Endothelial cell of umbilical vein (primary cell): ENCODE measurements around the gene RASSF10. TPM values are rescaled to one million over a fixed set of nuclear protein-coding genes. Genes with fewer than 3 reads are reported as not detected.

Experiments
- BruUV-seq: library from RNA; stranded (reverse); fragments of 400-500 nt; replicated peaks from 2 replicates; lab custom pipeline; 2021; lab: Mats Ljungman, UMichigan
- CTCF ChIA-PET: fragments of 300-600, 350-600 bp; sonication (Branson Sonifier 250); formaldehyde crosslinking; loops from one replicate; lab custom pipeline; 2021; ENCODE audit warnings: antibody characterized with exemption, inconsistent platforms; lab: Charles Lee
- POLR2A ChIA-PET: fragments of 300-600, 350-600 bp; sonication (Branson Sonifier 250); formaldehyde crosslinking; loops from one replicate; lab custom pipeline; 2021; ENCODE audit warnings: antibody characterized with exemption, inconsistent platforms; lab: Charles Lee
- DNase-seq: peaks from one replicate; pipeline ENCODE4 v3.0.0-alpha.2; 2011; ENCODE audit warnings: low read depth, low spot score
- FAIRE-seq: peaks from 2 replicates; lab custom pipeline; 2011; peaks lifted over from hg19 to GRCh38; lab: Jason Lieb, UNC
- H2AFZ ChIP-seq: 2 replicates; pipeline ENCODE4 v1.6.0; 2012; ENCODE audit warnings: low read depth, low read length, control low read depth, inconsistent platforms
- H3K27ac ChIP-seq: 2 replicates; pipeline ENCODE4 v1.5.1; 2011; ENCODE audit warnings: low read depth, mild to moderate bottlenecking, control low read depth, low read length, moderate library complexity; ENCODE audit not compliant: insufficient read depth
- H3K27me3 ChIP-seq, 2 experiments: 2 replicates each; pipeline versions ENCODE4 v1.6.0 to v1.6.1; 2011; ENCODE audit warnings: low read length in 2 of 2, mixed read lengths in 1 of 2; ENCODE audit not compliant: control insufficient read depth in 2 of 2, insufficient read depth in 2 of 2
- H3K36me3 ChIP-seq, 2 experiments: 2 replicates in 1 of 2; 3 replicates in 1 of 2; pipeline ENCODE4 v1.5.1; 2011; ENCODE audit warnings: low read length in 2 of 2, mild to moderate bottlenecking in 1 of 2, moderate library complexity in 1 of 2; ENCODE audit not compliant: control insufficient read depth in 2 of 2, insufficient read depth in 2 of 2; ENCODE audit errors: extremely low read depth in 1 of 2
- H3K4me1 ChIP-seq: 3 replicates; pipeline ENCODE4 v1.5.1; 2011; ENCODE audit warnings: mild to moderate bottlenecking, low read length; ENCODE audit not compliant: control insufficient read depth, insufficient read depth; ENCODE audit errors: extremely low read depth
- H3K4me2 ChIP-seq: 2 replicates; pipeline ENCODE4 v1.6.1; 2011; ENCODE audit warnings: low read length, control low read depth, mixed read lengths; ENCODE audit not compliant: insufficient read depth
- H3K4me3 ChIP-seq, 3 experiments: fragments of 200-600 bp in 1 of 3; sonication (generic), shearing (Covaris generic) in 1 of 3; replicated peaks in 1 of 3; 2 replicates each; pipeline ENCODE4 v1.5.1; 2011 to 2016; ENCODE audit warnings: control low read depth in 3 of 3, low read length in 3 of 3, mild to moderate bottlenecking in 2 of 3, inconsistent platforms in 1 of 3, low read depth in 1 of 3, moderate library complexity in 1 of 3; ENCODE audit not compliant: insufficient read depth in 1 of 3
- H3K79me2 ChIP-seq: 2 replicates; pipeline ENCODE4 v1.6.0; 2012; ENCODE audit warnings: low read length, inconsistent platforms; ENCODE audit not compliant: control insufficient read depth, insufficient read depth
- H3K9ac ChIP-seq: replicated peaks from 2 replicates; pipeline ENCODE3; 2011; ENCODE audit warnings: low read length, control low read depth; ENCODE audit not compliant: insufficient read depth; ENCODE audit errors: extremely low read depth
- H3K9me1 ChIP-seq: replicated peaks from 3 replicates; pipeline ENCODE4 v1.6.0; 2011; ENCODE audit warnings: mild to moderate bottlenecking, low read length; ENCODE audit not compliant: control insufficient read depth, insufficient read depth; ENCODE audit errors: extremely low read depth
- H3K9me3 ChIP-seq: replicated peaks from 2 replicates; pipeline ENCODE4 v1.5.1; 2012; ENCODE audit warnings: low read length, inconsistent platforms; ENCODE audit not compliant: control insufficient read depth, insufficient read depth
- H4K20me1 ChIP-seq: replicated peaks from 2 replicates; pipeline ENCODE3; 2011; ENCODE audit warnings: mild to moderate bottlenecking, low read length; ENCODE audit not compliant: control insufficient read depth, insufficient read depth; ENCODE audit errors: extremely low read depth
- EZH2 ChIP-seq: IDR thresholded peaks from 2 replicates; pipeline ENCODE4 v1.6.1; 2012; ENCODE audit warnings: borderline replicate concordance, low read depth, mild to moderate bottlenecking, moderate library complexity, low read length, inconsistent platforms; ENCODE audit not compliant: severe bottlenecking
- MYC ChIP-seq: IDR thresholded peaks from one replicate; pipeline ENCODE4 v1.6.1; 2011; ENCODE audit warnings: mild to moderate bottlenecking, low read depth, low read length
- POLR2A ChIP-seq: IDR thresholded peaks from 2 replicates; pipeline ENCODE4 v1.6.1; 2012; ENCODE audit warnings: low read depth, mild to moderate bottlenecking, control low read depth, low read length
- POLR2AphosphoS5 ChIP-seq: IDR thresholded peaks from 2 replicates; pipeline ENCODE4 v1.6.1; 2012; ENCODE audit warnings: low read depth, mild to moderate bottlenecking, control low read depth, low read length, moderate library complexity; ENCODE audit not compliant: insufficient read depth
- dilution Hi-C: fragments of 300-500 bp; cut with MboI; formaldehyde crosslinking; loops from one replicate; pipeline ENCODE4 v1.15.0; 2019; ENCODE audit warnings: low sequenced_read_pairs; ENCODE audit not compliant: extremely low pct_ligation_motif_present
- intact Hi-C: fragments of 100-400 bp; cut with micrococcal nuclease; formaldehyde crosslinking; loops from one replicate; pipeline ENCODE4 v1.10.0; 2022
- polyA plus RNA-seq, 4 experiments: library from polyadenylated mRNA; depleted of rRNA in 3 of 4; stranded (reverse) in 3 of 4; unstranded in 1 of 4; fragments of >200 nt; gene quantifications; 2 replicates each; pipeline versions ENCODE4 v1.2.1 to v1.2.3, GENCODE V29; 2011 to 2012; ENCODE audit warnings: missing spikeins in 1 of 4
- total RNA-seq: library from RNA; stranded (reverse); gene quantifications from 2 replicates; pipeline ENCODE4 v1.2.3, GENCODE V29; 2021
- TF ChIP-seq, protein P1 (sequence below), 2 donors: IDR thresholded peaks; 1 replicate in 1 of 2; 2 replicates in 1 of 2; pipeline ENCODE4 v1.5.1; 2011; ENCODE audit warnings: low read length in 2 of 2, mild to moderate bottlenecking in 2 of 2, moderate library complexity in 2 of 2, control low read depth in 1 of 2, inconsistent platforms in 1 of 2, low read depth in 1 of 2; ENCODE audit not compliant: insufficient read depth in 1 of 2; ENCODE audit errors: extremely low read depth in 1 of 2

RASSF10 gene
- total and polyA plus RNA-seq, 2 donors (not counting 3 experiments of a cell fraction or from before 2014, with no cell fraction given): 0.03 TPM; not detected in 1

DNA sequence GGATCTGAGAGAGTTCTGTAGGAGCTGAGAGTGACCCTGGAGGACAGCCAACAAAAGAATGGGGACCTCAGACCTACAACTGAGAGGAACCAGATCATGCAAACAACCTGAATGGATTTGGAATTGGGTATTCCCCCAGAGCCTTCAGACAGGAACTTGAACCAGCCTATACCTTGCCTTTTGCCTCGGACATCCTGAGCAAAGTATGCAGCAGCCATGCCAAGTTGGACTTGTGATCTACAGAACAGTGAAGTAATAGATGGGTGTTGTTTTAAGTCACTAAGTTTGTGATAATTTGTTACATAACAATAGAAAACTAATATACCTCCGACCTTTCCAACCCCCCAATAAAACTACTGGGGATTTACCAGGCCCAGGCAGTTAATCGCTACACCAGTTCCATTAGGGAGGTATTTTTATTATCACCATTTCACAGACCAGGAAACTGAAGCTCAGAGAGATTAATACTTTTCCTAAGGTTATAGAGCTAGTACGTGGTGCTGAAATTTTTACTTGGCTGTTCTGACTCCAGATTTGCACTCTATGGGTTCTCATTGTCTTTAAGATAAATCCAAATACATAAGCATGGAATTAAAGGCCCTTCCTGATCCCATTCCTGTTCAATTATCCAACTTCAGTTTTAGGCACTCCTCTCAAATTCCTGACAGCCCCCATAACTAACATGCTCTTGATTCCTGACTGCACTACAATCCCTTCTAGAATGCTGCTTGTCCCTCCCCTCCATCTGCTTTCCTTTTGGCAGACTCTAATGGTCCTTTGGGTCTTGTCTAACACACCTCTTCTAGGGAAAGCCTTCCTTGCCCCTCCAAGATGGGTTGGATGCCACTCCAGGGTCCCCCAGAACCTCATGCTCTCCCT is 1.7 kb upstream of the RASSF10 start:
- dilution Hi-C loops (no loop called here), intact Hi-C loops (loop anchor here (5.0 kb wide), 1 partner anchor 100 kb away; no protein-coding TSS in a partner anchor)
- ChIA-PET POLR2A (no interaction called here), CTCF (no interaction called here)
- Histone ChIP-seq H4K20me1 (no peaks in the 10 kb centered on the region), H3K4me1 (peaks cover 4% of the 10 kb centered on the region), H3K9me3 (no peaks in the 10 kb centered on the region), H3K79me2 (no peaks in the 10 kb centered on the region), H3K9ac (no peak overlapping the region), H3K27ac (no peak overlapping the region), H3K27me3 (peaks cover 72 to 85% of the 10 kb centered on the region in 2 experiments), H3K4me2 (no peak overlapping the region), H3K36me3 (no peaks in the 10 kb centered on the region), H2AFZ (no peak overlapping the region), H3K4me3 (no peak overlapping the region), H3K9me1 (no peaks in the 10 kb centered on the region)
- no peak for DNase-seq
- no peak for FAIRE-seq
- TF ChIP-seq POLR2AphosphoS5 (no peak), EZH2 (no peak), MYC (no peak), POLR2A (no peak)
- TF ChIP-seq, protein P1, sequence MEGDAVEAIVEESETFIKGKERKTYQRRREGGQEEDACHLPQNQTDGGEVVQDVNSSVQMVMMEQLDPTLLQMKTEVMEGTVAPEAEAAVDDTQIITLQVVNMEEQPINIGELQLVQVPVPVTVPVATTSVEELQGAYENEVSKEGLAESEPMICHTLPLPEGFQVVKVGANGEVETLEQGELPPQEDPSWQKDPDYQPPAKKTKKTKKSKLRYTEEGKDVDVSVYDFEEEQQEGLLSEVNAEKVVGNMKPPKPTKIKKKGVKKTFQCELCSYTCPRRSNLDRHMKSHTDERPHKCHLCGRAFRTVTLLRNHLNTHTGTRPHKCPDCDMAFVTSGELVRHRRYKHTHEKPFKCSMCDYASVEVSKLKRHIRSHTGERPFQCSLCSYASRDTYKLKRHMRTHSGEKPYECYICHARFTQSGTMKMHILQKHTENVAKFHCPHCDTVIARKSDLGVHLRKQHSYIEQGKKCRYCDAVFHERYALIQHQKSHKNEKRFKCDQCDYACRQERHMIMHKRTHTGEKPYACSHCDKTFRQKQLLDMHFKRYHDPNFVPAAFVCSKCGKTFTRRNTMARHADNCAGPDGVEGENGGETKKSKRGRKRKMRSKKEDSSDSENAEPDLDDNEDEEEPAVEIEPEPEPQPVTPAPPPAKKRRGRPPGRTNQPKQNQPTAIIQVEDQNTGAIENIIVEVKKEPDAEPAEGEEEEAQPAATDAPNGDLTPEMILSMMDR (IDR thresholded peaks at IDR 0.05; ENCODE audit: extremely low read depth in 1 of 2, insufficient read depth in 1 of 2, low read depth in 1 of 2, low read length in 2 of 2): no peak
- no TSS peak for BruUV-seq
